GM18507 (cell line): ENCODE data around the gene DSG4.
"Not testable (repeated sequence)": the region's sequence is repeated elsewhere in the genome, so short reads cannot be mapped to it uniquely, and the experiment has no call there.

Source experiments
- DNase-seq: peaks from one replicate; pipeline ENCODE4 v3.0.0; 2011; ENCODE audit warnings: low read depth; ENCODE audit not compliant: insufficient read length; ENCODE audit errors: extremely low spot score
- FAIRE-seq: peaks from 2 replicates; lab custom pipeline; 2011; peaks lifted over from hg19 to GRCh38; lab: Jason Lieb, UNC

Gene DSG4

GRCh38 chr18:31376477-31376876 is at the start of gene DSG4:
DSG4 (plus strand) TSS chr18:31376777; CDS start chr18:31376912, 135 bp downstream.
- FAIRE-seq = no peak
- DNase-seq = no peak

DNA sequence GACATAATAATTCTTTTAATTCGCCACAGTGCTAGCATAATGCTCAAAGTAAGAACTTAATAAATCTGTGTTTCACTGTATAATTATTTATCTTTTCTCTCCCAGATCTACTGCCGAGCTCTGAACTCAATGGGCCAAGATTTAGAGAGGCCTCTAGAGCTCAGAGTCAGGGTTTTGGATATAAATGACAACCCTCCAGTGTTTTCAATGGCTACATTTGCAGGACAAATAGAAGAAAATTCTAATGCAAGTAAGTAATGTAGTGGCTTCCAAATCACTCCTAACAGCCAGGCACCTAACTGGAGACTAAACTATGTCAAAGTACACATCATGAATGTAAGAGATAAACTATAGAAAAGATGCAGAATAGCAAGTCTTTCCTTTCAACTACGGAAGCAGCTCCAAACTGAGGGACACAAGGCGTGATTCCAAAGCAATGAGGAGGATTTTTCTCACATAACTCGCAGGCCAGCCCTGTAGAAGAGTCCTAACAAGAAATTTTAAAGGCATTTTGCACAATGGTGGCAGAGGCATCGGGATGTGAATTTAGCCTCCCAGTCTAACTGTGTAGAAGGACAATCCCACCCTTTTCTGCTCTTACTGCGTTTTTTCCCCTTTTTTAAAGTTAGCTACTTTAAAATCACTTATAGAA is 46.7 kb upstream of the DSG4 start:
- no peak for DNase-seq
- no peak for FAIRE-seq

GRCh38 chr18:31343454-31343853 is 33.1 kb upstream of the DSG4 start:
- DNase-seq = no peak

GRCh38 chr18:31353336-31353735 is 23.2 kb upstream of the DSG4 start:
- not testable (repeated sequence) for DNase-seq, FAIRE-seq

More at GRCh38 chr18:31343454-31343853, 33.1 kb upstream of the DSG4 start:
- no peak for FAIRE-seq

DNA sequence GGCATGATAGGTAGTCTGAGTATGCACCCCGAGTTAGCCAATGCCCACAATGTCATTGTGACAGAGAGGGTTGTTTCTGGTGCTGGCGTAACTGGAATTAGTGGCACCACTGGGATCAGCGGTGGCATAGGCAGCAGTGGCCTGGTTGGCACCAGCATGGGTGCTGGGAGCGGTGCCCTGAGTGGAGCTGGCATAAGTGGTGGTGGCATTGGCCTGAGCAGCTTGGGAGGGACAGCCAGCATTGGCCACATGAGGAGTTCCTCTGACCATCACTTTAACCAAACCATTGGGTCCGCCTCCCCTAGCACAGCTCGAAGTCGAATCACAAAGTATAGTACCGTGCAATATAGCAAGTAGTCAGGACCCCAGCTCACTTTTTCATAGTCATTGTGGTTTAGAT is 21.6 kb upstream of the DSG4 start:
- no peak for FAIRE-seq
- DNase-seq = no peak

- no peak for DNase-seq
- no peak for FAIRE-seq
These were observed 20.6 kb upstream of the DSG4 start for GRCh38 chr18:31356025-31356424.

- DNase-seq = no peak
These were observed 12.4 kb upstream of the DSG4 start for GRCh38 chr18:31364190-31364589.

GRCh38 chr18:31369478-31369877 is 7.1 kb upstream of the DSG4 start:
- no peak for FAIRE-seq
- no peak for DNase-seq

More at GRCh38 chr18:31364190-31364589, 12.4 kb upstream of the DSG4 start:
- FAIRE-seq = no peak

GRCh38 chr18:31371989-31372388 is 4.6 kb upstream of the DSG4 start:
- DNase-seq = no peak
- no peak for FAIRE-seq

DNA sequence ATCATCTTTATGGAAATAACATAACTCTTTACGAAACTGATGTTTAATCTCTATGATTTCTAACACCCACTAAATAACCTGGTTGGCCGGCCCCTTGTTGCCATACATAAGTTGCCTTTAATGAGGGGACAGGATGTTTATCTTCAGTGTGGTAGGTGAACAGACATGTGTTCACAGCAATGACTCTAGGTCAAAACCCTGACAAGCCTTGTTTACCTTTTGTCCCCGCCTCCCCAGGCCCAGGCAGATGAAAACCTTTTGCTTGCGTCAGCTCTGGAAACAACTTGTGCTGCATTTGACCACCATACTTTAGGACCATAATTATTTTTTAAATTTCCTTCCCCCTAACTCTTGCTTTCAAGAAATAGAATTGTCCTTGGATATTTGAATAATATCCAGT is 2.9 kb upstream of the DSG4 start:
- FAIRE-seq = no peak

GRCh38 chr18:31380912-31381311 is 4.3 kb downstream of the DSG4 start:
- DNase-seq (no peak), FAIRE-seq (no peak)

More for the DNA sequence above, 2.9 kb upstream of the DSG4 start:
- no peak for DNase-seq

DNA sequence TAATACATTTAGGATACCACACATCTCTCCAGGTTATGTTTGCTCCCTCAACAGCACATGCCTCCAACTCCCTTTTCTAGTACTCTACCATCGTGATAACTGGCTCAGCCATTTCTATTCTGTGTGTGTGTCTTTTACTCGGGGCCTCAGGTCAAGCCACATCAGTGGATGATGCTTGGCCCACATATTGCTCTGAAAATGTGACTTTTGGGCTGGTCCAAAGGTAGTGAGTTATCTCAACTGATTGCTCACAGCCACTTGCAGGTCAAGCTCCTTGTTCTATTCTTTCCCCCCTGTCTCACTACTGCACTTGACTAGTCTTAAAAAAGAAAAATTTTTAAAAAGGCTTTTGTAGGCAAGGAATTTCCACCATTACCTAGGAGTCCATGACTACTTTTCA is 5.5 kb downstream of the DSG4 start:
- DNase-seq (no peak), FAIRE-seq (no peak)

DNA sequence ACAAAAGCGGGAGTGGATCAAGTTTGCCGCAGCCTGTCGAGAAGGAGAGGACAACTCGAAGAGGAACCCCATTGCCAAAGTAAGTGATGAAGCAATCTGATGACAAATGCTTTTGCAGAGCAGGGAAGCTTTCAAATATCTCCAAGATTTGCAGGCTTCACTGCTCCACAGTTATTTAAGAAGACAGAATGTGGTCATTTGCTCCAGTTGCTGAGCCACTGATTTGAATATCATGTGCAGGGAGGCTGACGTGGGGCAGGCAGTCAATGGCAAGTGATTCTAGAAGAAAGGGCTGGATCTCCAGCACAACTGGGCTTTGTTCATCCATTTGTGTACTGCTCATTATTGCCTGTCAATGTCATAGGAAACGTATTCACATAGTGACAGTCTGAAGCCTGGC is 10.2 kb downstream of the DSG4 start:
- FAIRE-seq = no peak

DNA sequence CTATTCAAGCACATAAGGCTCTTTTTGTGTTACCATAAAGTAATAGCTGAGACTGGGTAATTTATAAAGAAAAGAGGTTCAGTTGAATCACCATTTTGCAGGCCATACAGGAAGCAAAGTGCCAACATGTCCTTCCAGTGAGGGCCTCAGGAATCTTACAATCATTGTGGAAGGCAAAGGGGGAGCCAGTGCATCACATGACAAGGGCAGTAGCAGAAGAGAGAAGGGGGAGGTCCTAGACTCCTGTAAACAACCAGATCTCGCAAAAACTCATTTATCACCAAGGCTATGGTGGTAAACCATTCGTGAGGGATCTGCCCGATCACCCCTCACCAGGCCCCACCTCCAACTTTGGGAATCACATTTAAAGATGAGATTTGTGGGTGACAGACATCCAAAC is 16.7 kb downstream of the DSG4 start:
- FAIRE-seq (no peak), DNase-seq (no peak)

More for the DNA sequence above, 10.2 kb downstream of the DSG4 start:
- no peak for DNase-seq

- DNase-seq (no peak), FAIRE-seq (no peak)
These were observed 20.4 kb downstream of the DSG4 start for GRCh38 chr18:31396796-31397612.

DNA sequence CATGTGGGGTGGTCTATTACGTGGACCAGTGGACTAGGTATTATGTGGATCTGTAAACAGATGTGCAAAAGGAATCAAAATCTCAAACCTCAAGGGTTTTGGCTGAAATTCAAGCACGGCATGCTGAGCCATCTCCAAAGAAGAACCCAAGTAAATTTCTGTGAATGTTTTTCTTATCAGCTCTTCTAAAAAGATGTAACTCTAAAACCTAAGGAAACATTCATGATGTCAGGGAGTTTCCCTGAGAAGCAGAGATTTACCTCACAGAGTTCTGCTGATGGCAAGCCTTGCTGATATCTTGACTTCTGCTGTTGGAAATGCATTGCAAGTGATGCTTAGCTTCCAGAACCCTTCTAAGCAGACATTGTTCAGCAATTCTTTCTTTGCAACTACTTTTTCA is 21.6 kb downstream of the DSG4 start:
- DNase-seq (no peak), FAIRE-seq (no peak)

- DNase-seq = no peak
- FAIRE-seq = no peak
These were observed 22.9 kb downstream of the DSG4 start for GRCh38 chr18:31399306-31400032.

DNA sequence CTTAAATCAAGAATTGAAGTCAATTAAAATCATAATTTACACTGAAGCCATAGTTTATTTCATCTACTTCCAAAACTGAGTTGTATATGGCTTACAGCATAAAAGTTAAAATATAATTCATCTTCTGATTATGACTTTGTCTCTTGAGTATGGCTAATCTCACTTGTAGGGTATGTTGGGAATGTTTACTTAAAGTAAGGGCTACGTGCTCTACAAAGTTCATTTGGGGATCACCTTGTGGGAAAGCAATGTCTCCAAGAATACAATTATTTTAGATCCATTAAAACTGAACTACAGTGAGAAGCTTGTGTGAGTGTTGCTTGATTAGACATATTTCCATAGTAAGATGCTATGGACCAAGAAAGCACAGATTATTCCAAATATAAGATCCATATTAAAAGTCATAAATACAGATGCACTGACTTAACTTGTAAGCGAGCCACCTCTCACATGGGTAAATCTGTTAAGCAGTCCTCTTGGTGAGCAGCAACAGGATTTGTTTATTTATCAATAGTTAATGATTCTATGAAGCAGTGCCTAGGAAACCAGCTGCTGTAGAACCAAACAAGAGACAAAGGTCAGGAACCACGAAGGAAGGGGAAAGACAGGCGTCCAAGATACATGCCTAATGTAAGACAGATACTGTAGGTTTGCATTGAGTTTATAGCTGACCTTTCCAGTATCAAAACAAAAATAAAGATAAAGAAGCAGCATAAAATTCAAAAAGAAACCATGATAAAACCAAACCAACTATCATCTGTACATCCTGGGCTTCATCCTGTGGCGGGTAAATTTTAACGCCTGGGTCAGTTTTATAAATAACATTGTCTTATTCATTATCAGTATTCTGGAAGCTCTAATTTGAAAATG is 24.8 kb downstream of the DSG4 start:
- FAIRE-seq (no peak), DNase-seq (no peak)

DNA sequence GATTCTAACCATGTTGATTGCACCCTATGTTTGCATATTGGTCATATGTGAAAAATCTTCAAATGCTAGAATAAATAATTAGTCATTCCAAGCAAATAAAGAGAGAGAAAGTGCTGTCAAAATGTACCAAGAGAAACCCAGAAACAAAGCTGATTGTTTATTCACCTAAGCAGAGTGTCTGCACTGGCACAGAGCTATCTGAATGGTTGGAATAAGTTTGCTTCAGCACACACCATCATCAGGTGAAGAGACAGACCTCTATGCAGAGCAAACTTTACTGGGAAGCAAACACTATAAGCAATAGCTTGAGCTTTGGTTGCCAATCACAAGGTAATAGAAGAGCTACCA is 25.4 kb downstream of the DSG4 start:
- FAIRE-seq (no peak), DNase-seq (no peak)

GRCh38 chr18:31403409-31403808 is 26.8 kb downstream of the DSG4 start:
- DNase-seq (no peak), FAIRE-seq (no peak)
